Nephron progenitor cell (in vitro differentiated cells): Measurements from ENCODE around the gene PNMA6F.
"Not testable (repeated sequence)": the region's sequence is repeated elsewhere in the genome, so short reads cannot be mapped to it uniquely, and the experiment has no call there.

Source experiments
- DNase-seq: peaks from one replicate; pipeline ENCODE4 v3.0.0; 2021
- H3K27ac Mint-ChIP-seq: 2 replicates; pipeline ENCODE4 v1.8.0; 2021; ENCODE audit warnings: mild to moderate bottlenecking, moderate library complexity, mixed read lengths
- H3K27me3 Mint-ChIP-seq: 2 replicates; pipeline ENCODE4 v1.8.0; 2021; ENCODE audit warnings: mild to moderate bottlenecking, low read depth, mixed read lengths; ENCODE audit not compliant: poor library complexity
- H3K36me3 Mint-ChIP-seq: 2 replicates; pipeline ENCODE4 v1.8.0; 2021; ENCODE audit warnings: low read depth, mixed read lengths
- H3K4me1 Mint-ChIP-seq: 2 replicates; pipeline ENCODE4 v1.8.0; 2021; ENCODE audit warnings: mixed read lengths
- H3K4me3 Mint-ChIP-seq: 2 replicates; pipeline ENCODE4 v1.8.0; 2021; ENCODE audit warnings: mild to moderate bottlenecking, moderate library complexity, mixed read lengths
- H3K9me3 Mint-ChIP-seq: 2 replicates; pipeline ENCODE4 v1.8.0; 2021; ENCODE audit warnings: mild to moderate bottlenecking, moderate library complexity, mixed read lengths
- TF ChIP-seq, protein P1 (sequence below): fragments of 200-600 bp; sonication (generic); IDR thresholded peaks from 2 replicates; pipeline ENCODE4 v1.5.0; 2021; ENCODE audit warnings: antibody characterized with exemption

PNMA6F gene

DNA sequence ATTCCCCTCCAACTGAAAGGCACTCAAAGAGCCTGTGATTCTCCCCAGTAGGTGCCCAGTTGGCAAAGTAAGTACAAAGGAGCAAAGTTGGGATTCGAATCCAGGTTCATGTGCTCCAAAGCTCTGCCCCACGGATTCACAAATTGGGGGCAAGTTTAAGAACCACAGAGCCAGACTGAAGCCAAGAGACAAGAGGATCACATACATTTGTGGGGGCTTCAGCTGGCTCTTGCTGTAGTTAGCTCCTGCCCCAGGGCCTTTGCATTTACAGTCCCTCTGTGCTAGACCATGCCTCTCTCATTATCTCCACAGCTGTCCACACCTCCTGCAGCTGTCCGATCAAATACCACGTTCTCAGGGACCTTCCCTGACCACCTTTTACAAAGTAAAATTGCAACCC, 18.8 kb downstream of the PNMA6F start:
- no peak for DNase-seq
- peaks cover 32% of the 10 kb centered on the region for H3K27me3 Mint-ChIP-seq
- no peaks in the 10 kb centered on the region for H3K36me3 Mint-ChIP-seq
- TF ChIP-seq, protein P1, sequence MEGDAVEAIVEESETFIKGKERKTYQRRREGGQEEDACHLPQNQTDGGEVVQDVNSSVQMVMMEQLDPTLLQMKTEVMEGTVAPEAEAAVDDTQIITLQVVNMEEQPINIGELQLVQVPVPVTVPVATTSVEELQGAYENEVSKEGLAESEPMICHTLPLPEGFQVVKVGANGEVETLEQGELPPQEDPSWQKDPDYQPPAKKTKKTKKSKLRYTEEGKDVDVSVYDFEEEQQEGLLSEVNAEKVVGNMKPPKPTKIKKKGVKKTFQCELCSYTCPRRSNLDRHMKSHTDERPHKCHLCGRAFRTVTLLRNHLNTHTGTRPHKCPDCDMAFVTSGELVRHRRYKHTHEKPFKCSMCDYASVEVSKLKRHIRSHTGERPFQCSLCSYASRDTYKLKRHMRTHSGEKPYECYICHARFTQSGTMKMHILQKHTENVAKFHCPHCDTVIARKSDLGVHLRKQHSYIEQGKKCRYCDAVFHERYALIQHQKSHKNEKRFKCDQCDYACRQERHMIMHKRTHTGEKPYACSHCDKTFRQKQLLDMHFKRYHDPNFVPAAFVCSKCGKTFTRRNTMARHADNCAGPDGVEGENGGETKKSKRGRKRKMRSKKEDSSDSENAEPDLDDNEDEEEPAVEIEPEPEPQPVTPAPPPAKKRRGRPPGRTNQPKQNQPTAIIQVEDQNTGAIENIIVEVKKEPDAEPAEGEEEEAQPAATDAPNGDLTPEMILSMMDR, result no peak
- no peak overlapping the region for H3K27ac Mint-ChIP-seq
- no peaks in the 10 kb centered on the region for H3K4me1 Mint-ChIP-seq
- no peak overlapping the region for H3K4me3 Mint-ChIP-seq
- H3K9me3 Mint-ChIP-seq, result peaks cover 71% of the 10 kb centered on the region

DNA sequence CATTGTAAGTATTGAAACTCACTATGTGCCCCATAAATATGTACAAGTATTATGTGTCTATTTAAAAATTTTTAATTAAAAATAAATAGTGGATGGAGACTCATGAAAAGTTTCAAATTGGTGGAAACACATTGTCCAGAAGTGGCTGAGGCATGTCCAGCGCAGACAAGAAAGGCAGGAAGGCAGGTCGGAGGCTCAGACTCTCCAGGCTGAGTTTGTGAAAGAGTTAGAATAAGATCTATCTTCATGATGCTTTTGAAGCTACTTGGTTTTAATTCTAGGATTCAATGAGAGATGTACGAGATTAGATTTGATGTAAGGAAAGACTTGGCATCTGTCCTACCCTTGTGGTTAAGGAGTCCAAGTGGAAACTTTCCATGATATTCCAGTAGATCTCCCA, 19.8 kb downstream of the PNMA6F start:
- no peaks in the 10 kb centered on the region for H3K4me1 Mint-ChIP-seq
- H3K36me3 Mint-ChIP-seq, result no peaks in the 10 kb centered on the region
- DNase-seq, result no peak
- TF ChIP-seq, protein P1, result no peak
- H3K27me3 Mint-ChIP-seq, result peaks cover 32% of the 10 kb centered on the region
- H3K4me3 Mint-ChIP-seq, result no peak overlapping the region
- H3K9me3 Mint-ChIP-seq, result peaks cover 73% of the 10 kb centered on the region
- H3K27ac Mint-ChIP-seq, result no peak overlapping the region

DNA sequence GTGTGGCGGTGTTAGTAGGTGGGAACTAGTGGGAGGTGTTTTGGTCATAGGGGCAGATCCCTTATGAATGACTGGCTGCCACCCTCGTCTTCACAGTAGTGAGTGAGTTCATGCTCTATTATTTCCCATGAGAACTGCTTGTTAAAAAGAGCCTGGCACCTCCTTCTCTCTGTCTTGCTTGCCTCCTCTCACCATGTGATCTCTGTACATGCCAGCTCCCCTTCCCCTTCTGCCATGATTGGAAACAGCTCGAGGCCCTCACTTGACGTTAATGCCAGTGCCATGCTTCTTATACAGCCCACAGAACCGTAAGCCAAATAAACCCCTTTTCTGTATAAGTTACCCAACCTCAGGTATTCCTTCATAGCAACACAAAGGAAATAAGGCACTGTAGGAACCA, 21.7 kb downstream of the PNMA6F start:
- H3K27ac Mint-ChIP-seq, result no peak overlapping the region

DNA sequence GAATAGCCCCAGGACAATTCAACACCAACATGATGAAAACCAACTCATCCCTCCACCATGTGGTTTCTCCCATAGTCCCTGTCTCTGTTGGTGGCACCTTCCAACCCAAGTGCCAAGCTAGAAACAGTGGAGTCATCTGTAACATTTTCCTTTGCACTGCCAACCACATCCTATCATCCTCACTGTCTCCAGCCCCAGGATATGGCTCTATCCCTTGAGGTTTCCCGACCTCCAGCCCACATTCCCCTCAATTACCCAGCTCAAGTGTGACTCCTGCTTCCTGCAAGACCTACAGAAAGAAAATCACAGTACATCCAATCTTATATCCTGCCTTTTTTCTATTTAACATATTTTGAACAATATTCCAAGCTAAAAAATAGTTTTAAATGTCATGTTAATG, 24.2 kb downstream of the PNMA6F start:
- H3K4me3 Mint-ChIP-seq, result no peak overlapping the region
- no peaks in the 10 kb centered on the region for H3K36me3 Mint-ChIP-seq
- no peak for DNase-seq
- no peaks in the 10 kb centered on the region for H3K4me1 Mint-ChIP-seq
- peaks cover 22% of the 10 kb centered on the region for H3K27me3 Mint-ChIP-seq
- TF ChIP-seq, protein P1, result no peak
- H3K9me3 Mint-ChIP-seq, result peaks cover 55% of the 10 kb centered on the region
- no peak overlapping the region for H3K27ac Mint-ChIP-seq

More for the DNA sequence above, 21.7 kb downstream of the PNMA6F start:
- Mint-ChIP-seq H3K4me1 (no peaks in the 10 kb centered on the region), H3K36me3 (no peaks in the 10 kb centered on the region), H3K27me3 (peaks cover 24% of the 10 kb centered on the region), H3K4me3 (no peak overlapping the region), H3K9me3 (peaks cover 67% of the 10 kb centered on the region)
- DNase-seq, result no peak
- TF ChIP-seq, protein P1, result no peak

DNA sequence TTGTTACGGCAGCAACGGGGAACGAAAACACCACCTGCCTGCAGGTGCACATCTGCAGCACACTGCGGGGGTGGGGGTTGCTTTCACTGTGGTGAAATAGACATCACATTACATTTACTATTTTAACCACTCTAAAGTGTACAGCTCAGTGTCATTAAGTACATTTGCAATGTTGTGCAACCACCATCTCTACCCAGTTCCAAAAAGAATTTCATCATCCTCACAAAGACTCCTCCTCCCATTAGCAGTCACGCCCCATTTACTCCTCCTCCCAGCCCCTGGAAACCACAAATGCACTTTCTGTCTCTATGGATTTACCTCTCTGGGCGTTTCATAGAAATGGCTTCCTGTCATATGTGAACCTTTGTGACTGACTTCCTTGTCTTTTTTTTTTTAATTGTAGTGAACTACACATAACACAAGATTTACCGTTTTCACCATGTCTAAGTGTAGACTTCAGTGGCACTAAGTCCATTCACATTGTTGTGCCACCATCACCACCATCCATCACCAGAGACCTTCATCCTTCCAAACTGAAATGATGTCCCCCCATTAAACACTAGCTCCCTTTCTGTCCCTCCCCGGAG, 28.0 kb downstream of the PNMA6F start:
- H3K9me3 Mint-ChIP-seq, result peaks cover 34% of the 10 kb centered on the region
- not testable (repeated sequence) for H3K27ac Mint-ChIP-seq, H3K4me3 Mint-ChIP-seq, H3K27me3 Mint-ChIP-seq, H3K36me3 Mint-ChIP-seq, DNase-seq, H3K4me1 Mint-ChIP-seq

DNA sequence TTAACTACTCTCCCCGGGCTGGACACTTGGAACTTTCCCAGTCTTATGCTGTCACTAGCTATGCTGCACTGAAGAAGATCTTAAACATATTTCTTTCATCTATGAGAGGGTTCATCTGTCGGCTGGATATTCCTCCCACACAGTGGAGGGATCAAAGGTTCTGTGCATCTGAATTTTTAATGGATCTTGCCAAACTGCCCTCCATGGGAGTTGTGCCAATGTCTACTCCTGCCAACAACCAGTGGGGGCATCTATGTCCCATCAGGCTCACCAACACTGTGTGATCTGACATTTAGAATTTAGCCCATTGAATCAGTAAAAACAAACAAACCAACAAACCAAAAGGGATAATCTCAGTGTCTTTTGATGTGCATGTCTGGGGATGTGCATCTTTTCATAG, 32.8 kb downstream of the PNMA6F start:
- not testable (repeated sequence) for H3K4me3 Mint-ChIP-seq

DNA sequence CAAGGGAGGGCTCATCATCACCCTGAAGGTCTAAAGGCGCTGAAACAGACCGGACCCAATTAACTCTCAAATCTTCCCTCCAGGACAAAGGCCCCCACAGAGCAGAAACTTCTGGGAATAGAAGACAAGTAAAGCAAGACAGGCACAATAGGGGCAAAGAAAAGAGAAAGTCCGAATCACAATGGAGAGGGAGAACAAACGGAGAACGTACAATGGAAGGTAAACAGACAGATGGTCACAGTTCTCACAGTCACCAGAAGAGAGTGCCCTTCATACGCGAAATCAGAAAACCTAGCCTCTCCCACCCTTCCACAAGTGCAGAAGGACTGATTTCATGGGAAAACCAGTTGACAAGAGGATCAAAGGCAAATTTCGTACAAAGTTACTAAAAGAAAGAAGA, 35.9 kb downstream of the PNMA6F start:
- not testable (repeated sequence) for H3K27ac Mint-ChIP-seq, H3K4me1 Mint-ChIP-seq, H3K27me3 Mint-ChIP-seq, DNase-seq, H3K4me3 Mint-ChIP-seq, H3K36me3 Mint-ChIP-seq, H3K9me3 Mint-ChIP-seq

More for the DNA sequence above, 32.8 kb downstream of the PNMA6F start:
- not testable (repeated sequence) for H3K36me3 Mint-ChIP-seq, H3K9me3 Mint-ChIP-seq, H3K27ac Mint-ChIP-seq, H3K4me1 Mint-ChIP-seq, DNase-seq, H3K27me3 Mint-ChIP-seq

DNA sequence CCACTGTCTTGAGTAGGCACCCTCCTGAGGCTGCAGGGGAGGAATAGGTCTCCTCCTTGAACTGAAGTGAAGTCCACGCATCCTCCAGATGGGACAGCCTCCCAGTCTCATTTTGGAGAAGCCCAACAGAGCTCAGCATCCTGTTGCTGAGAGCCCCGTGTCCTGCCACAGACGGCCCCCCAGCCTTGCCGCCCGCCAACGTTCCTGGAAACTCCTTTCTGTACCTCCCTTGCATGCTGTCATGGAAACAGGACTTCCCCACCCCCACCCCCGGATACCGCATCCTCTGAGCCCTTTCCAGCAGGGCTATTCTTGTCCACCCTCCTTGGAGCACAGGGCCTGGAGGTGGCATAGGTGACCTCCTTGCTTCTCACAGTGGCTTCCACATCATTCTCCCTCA, 37.6 kb downstream of the PNMA6F start:
- not testable (repeated sequence) for H3K4me1 Mint-ChIP-seq, H3K27ac Mint-ChIP-seq, H3K36me3 Mint-ChIP-seq, H3K9me3 Mint-ChIP-seq, H3K27me3 Mint-ChIP-seq, H3K4me3 Mint-ChIP-seq, DNase-seq

DNA sequence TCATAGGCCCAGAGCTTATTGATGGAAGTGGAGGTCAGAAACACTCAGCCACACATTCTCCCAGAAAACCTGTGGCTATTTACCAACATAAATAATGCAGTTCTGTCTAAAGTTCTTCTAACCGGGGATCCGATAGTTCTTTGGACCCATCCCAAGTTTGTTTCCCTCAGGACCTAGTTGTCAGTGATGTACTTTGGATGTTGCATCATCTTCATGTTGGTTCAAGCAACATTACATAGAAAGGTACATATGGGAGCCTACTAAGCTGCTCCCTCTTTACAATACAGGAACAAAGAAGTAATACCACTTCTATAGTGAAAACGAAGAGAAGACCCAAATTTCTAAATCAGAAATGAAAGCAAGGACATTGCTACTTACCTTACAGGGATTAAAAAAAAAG, 39.8 kb downstream of the PNMA6F start:
- not testable (repeated sequence) for H3K27me3 Mint-ChIP-seq

DNA sequence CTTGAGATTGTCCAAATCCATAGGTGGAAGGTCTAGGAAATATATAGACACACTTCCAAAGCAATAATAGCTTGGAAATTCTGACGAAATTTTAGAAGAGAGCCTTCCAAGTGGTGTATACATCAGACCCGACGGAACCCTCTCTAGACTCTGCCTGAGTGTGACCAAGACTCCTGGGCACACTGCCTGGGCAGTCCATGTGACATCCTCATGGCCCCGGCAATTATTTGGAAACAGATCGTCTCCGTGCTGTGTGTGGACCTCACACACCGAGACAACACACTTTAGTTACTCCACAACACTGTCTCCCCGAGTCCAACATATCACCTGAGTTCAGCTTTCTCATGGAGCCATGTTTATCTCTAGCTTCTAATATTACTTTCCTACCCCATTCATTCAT, 42.3 kb downstream of the PNMA6F start:
- not testable (repeated sequence) for H3K27ac Mint-ChIP-seq, H3K36me3 Mint-ChIP-seq, H3K4me3 Mint-ChIP-seq, DNase-seq, H3K27me3 Mint-ChIP-seq, H3K9me3 Mint-ChIP-seq, H3K4me1 Mint-ChIP-seq

More for the DNA sequence above, 39.8 kb downstream of the PNMA6F start:
- H3K27ac Mint-ChIP-seq, H3K4me1 Mint-ChIP-seq, DNase-seq, H3K9me3 Mint-ChIP-seq, H3K4me3 Mint-ChIP-seq, H3K36me3 Mint-ChIP-seq: not testable (repeated sequence)

DNA sequence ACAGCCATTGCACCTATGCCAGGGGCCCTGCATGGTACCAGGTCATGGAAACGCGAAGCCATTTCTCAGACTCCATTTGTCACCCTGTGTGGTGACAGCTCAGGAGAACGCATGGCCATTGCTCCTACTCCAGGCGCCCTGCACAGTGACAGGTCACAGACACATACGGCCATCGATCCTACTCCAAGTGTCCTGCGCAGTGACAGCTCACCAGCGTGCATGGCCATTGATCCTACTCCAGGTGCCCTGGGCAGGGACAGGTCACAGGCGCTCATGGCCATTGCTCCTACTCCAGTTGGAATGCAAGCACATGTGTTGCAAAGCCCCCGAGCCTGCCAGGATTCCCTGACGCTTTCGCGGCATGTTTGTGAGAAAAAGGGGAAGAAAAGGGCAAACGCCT, 45.5 kb downstream of the PNMA6F start:
- H3K4me3 Mint-ChIP-seq, H3K9me3 Mint-ChIP-seq, H3K27me3 Mint-ChIP-seq, H3K27ac Mint-ChIP-seq, DNase-seq, H3K36me3 Mint-ChIP-seq, H3K4me1 Mint-ChIP-seq: not testable (repeated sequence)
